Measurements from ENCODE around the gene RSPRY1. TPM values are rescaled to one million over a fixed set of nuclear protein-coding genes. Genes with fewer than 3 reads are reported as not detected.
A peak's percentile ranks its signal among the peaks of the same experiment; 100 is the strongest.

Gene RSPRY1
- total RNA-seq, 6 experiments from 2014 or later: 38.8 to 51.9 (median 47.7) TPM

GRCh38 chr16:57282510-57283213, 96.5 kb downstream of the RSPRY1 start:
- Mint-ChIP-seq H3K27me3 (ENCODE audit: insufficient read depth) (peaks cover 29% of the 10 kb centered on the region), H3K4me1 (ENCODE audit: low read depth) (peaks cover 22% of the 10 kb centered on the region), H3K36me3 (ENCODE audit: low read depth) (no peaks in the 10 kb centered on the region), H3K9me3 (no peaks in the 10 kb centered on the region), H3K4me3 (no peak overlapping the region), H3K27ac (no peak overlapping the region)
- DNase-seq: no peak
- no peak for TF ChIP-seq CTCF (IDR thresholded peaks at IDR 0.05)

GRCh38 chr16:57283214-57283958, 97.3 kb downstream of the RSPRY1 start:
- H3K9me3 Mint-ChIP-seq: no peaks in the 10 kb centered on the region
- no peak for DNase-seq
- H3K27me3 Mint-ChIP-seq (ENCODE audit: insufficient read depth): peaks cover 29% of the 10 kb centered on the region
- H3K4me1 Mint-ChIP-seq (ENCODE audit: low read depth): peaks cover 14% of the 10 kb centered on the region
- no peak overlapping the region for H3K27ac Mint-ChIP-seq
- no peaks in the 10 kb centered on the region for H3K36me3 Mint-ChIP-seq (ENCODE audit: low read depth)
- no peak for TF ChIP-seq CTCF (IDR thresholded peaks at IDR 0.05)
- peak overlapping the region; percentile 41 for H3K4me3 Mint-ChIP-seq

- TF ChIP-seq CTCF (IDR thresholded peaks at IDR 0.05): no peak
- Mint-ChIP-seq H3K36me3 (ENCODE audit: low read depth) (no peaks in the 10 kb centered on the region), H3K27me3 (ENCODE audit: insufficient read depth) (peaks cover 29% of the 10 kb centered on the region), H3K4me1 (ENCODE audit: low read depth) (peaks cover 10% of the 10 kb centered on the region), H3K27ac (no peak overlapping the region), H3K4me3 (peak overlapping the region; percentile 41), H3K9me3 (no peaks in the 10 kb centered on the region)
- DNase-seq: no peak
Observed at GRCh38 chr16:57283959-57284208, 97.8 kb downstream of the RSPRY1 start.

GRCh38 chr16:57284209-57284951, 98.3 kb downstream of the RSPRY1 start, which contains the start of gene PLLP:
Gene PLLP (minus strand): TSS chr16:57284672. CDS start chr16:57284540, 132 bp downstream.
- Mint-ChIP-seq H3K36me3 (ENCODE audit: low read depth) (no peaks in the 10 kb centered on the region), H3K9me3 (no peaks in the 10 kb centered on the region), H3K27me3 (ENCODE audit: insufficient read depth) (peaks cover 27% of the 10 kb centered on the region), H3K4me1 (ENCODE audit: low read depth) (peaks cover 10% of the 10 kb centered on the region), H3K4me3 (peak within 1 kb of the TSS; percentile 72), H3K27ac (no peak within 1 kb of the TSS)
- TF ChIP-seq CTCF (IDR thresholded peaks at IDR 0.05): no peak
- DNase-seq: peak; percentile 2

- no peak for DNase-seq
- no peak for TF ChIP-seq CTCF (IDR thresholded peaks at IDR 0.05)
- Mint-ChIP-seq H3K4me3 (peak overlapping the region; percentile 72), H3K27ac (no peak overlapping the region), H3K4me1 (ENCODE audit: low read depth) (peaks cover 9% of the 10 kb centered on the region), H3K9me3 (no peaks in the 10 kb centered on the region), H3K36me3 (ENCODE audit: low read depth) (no peaks in the 10 kb centered on the region), H3K27me3 (ENCODE audit: insufficient read depth) (peaks cover 27% of the 10 kb centered on the region)
Observed at GRCh38 chr16:57284952-57285363, 98.8 kb downstream of the RSPRY1 start.

All from HFFc6 (cell line).